ENCODE measurements around the gene IQSEC1.

DNA sequence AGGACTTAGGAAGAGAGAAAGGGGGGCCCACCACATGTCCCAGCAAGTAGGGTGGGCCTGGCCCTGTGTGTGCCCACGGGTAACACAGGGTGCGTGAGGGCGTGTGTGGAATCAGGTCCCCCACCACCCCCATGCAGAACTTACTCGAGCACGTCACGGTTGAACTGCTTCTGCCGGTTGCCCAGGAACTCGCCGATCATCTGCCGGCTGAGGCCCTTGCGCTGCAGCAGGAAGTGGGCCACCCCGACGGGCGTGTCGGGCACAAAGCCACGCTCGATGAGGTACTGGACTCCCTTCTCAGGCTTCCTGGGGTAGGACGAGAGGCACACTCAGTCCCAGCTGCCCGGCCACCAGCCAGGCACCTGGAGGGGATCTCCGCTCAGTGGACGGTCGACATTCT is 148.8 kb downstream of the IQSEC1 start:
- TF ChIP-seq, protein P1, sequence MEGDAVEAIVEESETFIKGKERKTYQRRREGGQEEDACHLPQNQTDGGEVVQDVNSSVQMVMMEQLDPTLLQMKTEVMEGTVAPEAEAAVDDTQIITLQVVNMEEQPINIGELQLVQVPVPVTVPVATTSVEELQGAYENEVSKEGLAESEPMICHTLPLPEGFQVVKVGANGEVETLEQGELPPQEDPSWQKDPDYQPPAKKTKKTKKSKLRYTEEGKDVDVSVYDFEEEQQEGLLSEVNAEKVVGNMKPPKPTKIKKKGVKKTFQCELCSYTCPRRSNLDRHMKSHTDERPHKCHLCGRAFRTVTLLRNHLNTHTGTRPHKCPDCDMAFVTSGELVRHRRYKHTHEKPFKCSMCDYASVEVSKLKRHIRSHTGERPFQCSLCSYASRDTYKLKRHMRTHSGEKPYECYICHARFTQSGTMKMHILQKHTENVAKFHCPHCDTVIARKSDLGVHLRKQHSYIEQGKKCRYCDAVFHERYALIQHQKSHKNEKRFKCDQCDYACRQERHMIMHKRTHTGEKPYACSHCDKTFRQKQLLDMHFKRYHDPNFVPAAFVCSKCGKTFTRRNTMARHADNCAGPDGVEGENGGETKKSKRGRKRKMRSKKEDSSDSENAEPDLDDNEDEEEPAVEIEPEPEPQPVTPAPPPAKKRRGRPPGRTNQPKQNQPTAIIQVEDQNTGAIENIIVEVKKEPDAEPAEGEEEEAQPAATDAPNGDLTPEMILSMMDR (IDR thresholded peaks at IDR 0.05) = no peak
- TF ChIP-seq POLR2A (IDR thresholded peaks at IDR 0.05) (no peak), EP300 (IDR thresholded peaks at IDR 0.05) (no peak), POLR2AphosphoS5 (IDR thresholded peaks at IDR 0.05) (no peak)

Data from sigmoid colon (tissue), 4 donors.